ENCODE results near the gene PRDX5. TPM values are rescaled to one million over a fixed set of nuclear protein-coding genes. Genes with fewer than 3 reads are reported as not detected.
"Not testable (repeated sequence)": the region's sequence is repeated elsewhere in the genome, so short reads cannot be mapped to it uniquely, and the experiment has no call there.

PRDX5 gene
- total RNA-seq, 6 experiments from 2014 or later = 161 to 207 (median 186) TPM

- Mint-ChIP-seq H3K9me3 (no peaks in the 10 kb centered on the region), H3K27me3 (ENCODE audit: insufficient read depth) (peaks cover 3% of the 10 kb centered on the region), H3K4me3 (no peak overlapping the region; the same call in 1 of the 2 replicates), H3K4me1 (ENCODE audit: low read depth) (peaks cover 14% of the 10 kb centered on the region), H3K27ac (peak overlapping the region; percentile 19; the same call in 1 of the 2 replicates), H3K36me3 (ENCODE audit: low read depth) (peaks cover 13% of the 10 kb centered on the region)
- TF ChIP-seq, protein P1, sequence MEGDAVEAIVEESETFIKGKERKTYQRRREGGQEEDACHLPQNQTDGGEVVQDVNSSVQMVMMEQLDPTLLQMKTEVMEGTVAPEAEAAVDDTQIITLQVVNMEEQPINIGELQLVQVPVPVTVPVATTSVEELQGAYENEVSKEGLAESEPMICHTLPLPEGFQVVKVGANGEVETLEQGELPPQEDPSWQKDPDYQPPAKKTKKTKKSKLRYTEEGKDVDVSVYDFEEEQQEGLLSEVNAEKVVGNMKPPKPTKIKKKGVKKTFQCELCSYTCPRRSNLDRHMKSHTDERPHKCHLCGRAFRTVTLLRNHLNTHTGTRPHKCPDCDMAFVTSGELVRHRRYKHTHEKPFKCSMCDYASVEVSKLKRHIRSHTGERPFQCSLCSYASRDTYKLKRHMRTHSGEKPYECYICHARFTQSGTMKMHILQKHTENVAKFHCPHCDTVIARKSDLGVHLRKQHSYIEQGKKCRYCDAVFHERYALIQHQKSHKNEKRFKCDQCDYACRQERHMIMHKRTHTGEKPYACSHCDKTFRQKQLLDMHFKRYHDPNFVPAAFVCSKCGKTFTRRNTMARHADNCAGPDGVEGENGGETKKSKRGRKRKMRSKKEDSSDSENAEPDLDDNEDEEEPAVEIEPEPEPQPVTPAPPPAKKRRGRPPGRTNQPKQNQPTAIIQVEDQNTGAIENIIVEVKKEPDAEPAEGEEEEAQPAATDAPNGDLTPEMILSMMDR (IDR thresholded peaks at IDR 0.05) = peak; percentile 58
- DNase-seq = no peak
Observed at GRCh38 chr11:64314146-64314804, 3.6 kb upstream of the PRDX5 start.

DNA sequence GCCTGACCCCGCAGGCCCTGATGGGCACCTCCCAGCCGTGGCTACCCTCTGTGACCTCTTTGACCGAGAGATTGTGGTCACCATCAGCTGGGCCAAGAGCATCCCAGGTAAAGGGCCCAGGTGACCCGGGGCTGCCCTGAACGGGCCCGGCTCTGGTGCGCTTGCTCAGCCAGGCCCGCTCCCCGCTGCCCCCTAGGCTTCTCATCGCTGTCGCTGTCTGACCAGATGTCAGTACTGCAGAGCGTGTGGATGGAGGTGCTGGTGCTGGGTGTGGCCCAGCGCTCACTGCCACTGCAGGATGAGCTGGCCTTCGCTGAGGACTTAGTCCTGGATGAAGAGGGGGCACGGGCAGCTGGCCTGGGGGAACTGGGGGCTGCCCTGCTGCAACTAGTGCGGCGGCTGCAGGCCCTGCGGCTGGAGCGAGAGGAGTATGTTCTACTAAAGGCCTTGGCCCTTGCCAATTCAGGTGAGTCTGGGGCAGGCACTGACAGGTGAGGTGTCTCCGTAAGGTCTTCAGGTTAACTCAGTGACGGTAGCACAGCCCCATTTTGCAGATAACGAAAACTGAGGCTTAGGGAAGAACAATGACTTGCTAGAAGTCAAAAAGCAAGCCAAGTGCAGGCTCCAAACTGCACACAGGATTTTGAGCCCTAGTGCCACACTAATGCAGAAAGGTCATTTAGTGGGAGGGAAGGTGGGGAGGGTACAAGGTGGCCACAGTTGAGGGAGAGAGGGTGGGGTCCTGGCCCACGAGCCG, 2.9 kb upstream of the PRDX5 start:
- TF ChIP-seq, protein P1 (IDR thresholded peaks at IDR 0.05) = peak; percentile 27; the same call in 1 of the 2 replicates
- Mint-ChIP-seq H3K36me3 (ENCODE audit: low read depth) (peaks cover 13% of the 10 kb centered on the region), H3K4me3 (no peak overlapping the region), H3K27me3 (ENCODE audit: insufficient read depth) (peaks cover 3% of the 10 kb centered on the region), H3K9me3 (no peaks in the 10 kb centered on the region), H3K4me1 (ENCODE audit: low read depth) (peaks cover 17% of the 10 kb centered on the region), H3K27ac (no peak overlapping the region)
- DNase-seq = no peak

- H3K9me3 Mint-ChIP-seq, DNase-seq: not testable (repeated sequence)
Observed at GRCh38 chr11:64315667-64316526, 2.0 kb upstream of the PRDX5 start.

DNA sequence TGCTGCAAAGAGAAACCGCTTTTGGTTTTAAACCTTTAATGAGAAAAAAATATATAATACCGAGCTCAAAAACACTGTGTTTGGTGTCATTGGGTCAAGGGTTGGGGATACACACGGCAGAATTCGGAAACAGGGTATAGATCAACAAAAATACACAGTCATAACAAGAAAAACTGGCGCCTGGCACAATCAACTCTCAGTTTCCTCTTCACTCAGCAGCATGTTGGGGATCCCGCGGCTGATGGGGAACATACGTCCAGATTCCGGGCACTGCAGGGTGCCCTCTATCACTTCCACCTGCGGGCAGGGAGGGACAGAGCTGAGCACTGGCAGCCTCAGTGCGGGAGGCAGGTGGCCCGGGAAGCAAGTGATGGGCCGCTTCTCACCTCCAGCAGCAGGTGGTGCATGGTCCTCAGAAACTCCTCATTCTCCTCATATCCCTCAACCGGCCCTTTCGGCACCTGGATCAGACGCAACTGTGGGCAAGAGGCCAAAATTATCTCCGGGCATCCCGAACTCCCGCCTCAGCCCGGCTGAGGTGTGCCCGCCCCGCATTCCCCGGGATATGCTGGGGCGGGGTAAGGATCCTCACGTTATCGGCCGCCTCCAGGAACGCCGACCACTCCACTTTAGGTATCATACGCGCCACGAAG, 1.1 kb upstream of the PRDX5 start:
- DNase-seq = no peak
- Mint-ChIP-seq H3K4me3 (peak overlapping the region; percentile 96), H3K27ac (peak overlapping the region; percentile 99), H3K36me3 (ENCODE audit: low read depth) (peaks cover 22% of the 10 kb centered on the region), H3K4me1 (ENCODE audit: low read depth) (peaks cover 24% of the 10 kb centered on the region), H3K27me3 (ENCODE audit: insufficient read depth) (peaks cover 3% of the 10 kb centered on the region), H3K9me3 (no peaks in the 10 kb centered on the region)
- TF ChIP-seq, protein P1 (IDR thresholded peaks at IDR 0.05) = peak; percentile 17; the same call in 1 of the 2 replicates

More at GRCh38 chr11:64315667-64316526, 2.0 kb upstream of the PRDX5 start:
- H3K27me3 Mint-ChIP-seq (ENCODE audit: insufficient read depth) = not testable (repeated sequence)
- Mint-ChIP-seq H3K4me3 (peak overlapping the region; percentile 96), H3K27ac (peak overlapping the region; percentile 99; the same call in 1 of the 2 replicates), H3K36me3 (ENCODE audit: low read depth) (peaks cover 15% of the 10 kb centered on the region), H3K4me1 (ENCODE audit: low read depth) (peaks cover 20% of the 10 kb centered on the region)

DNA sequence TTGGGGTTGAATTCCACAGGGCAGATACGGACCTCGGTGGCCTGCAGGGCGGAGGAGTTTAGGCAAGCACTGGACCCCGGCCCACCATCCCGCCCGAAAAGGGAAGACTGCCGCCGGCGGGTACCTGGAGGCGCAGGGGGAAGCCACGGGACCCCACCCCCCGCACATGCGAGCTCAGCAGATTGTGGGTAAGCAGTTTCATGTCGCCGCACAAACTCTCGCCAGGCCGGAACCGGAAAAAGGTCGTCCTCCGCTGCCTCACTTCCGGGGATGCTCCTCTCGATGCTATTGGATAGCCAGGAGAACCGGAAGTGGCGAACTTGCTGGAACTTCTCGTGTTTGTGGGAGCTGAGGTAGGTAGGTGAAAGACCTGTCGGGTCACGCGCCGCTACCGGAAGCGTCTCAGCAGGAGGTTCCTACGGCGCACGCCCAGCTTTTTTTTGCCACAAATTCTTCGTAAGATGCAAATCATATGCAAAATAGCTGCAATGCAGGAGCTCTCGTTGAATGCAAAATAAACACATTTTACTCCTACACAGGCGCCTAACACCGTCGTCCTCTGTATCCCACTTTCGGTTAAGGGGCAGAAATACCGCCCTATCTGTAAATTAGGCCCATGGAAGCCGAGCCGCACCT, 478 bp upstream of the PRDX5 start, which contains the start of gene TRMT112:
Gene TRMT112, minus strand, starts transcription at position 235 of the 636 bp plus-strand sequence. Its CDS starts 33 bp downstream, at position 202.
- Mint-ChIP-seq H3K27ac (peak within 1 kb of the TSS; percentile 99), H3K4me1 (ENCODE audit: low read depth) (peaks cover 24% of the 10 kb centered on the region), H3K27me3 (ENCODE audit: insufficient read depth) (peaks cover 3% of the 10 kb centered on the region), H3K36me3 (ENCODE audit: low read depth) (peaks cover 25% of the 10 kb centered on the region), H3K4me3 (peak within 1 kb of the TSS; percentile 96), H3K9me3 (no peaks in the 10 kb centered on the region)
- DNase-seq = peak; percentile 98
- TF ChIP-seq, protein P1 (IDR thresholded peaks at IDR 0.05) = no peak
